Endothelial cell of umbilical vein (primary cell): ENCODE measurements around the gene ISY1. TPM values are rescaled to one million over a fixed set of nuclear protein-coding genes. Genes with fewer than 3 reads are reported as not detected.

ENCODE experiments used
- BruUV-seq: library from RNA; stranded (reverse); fragments of 400-500 nt; replicated peaks from 2 replicates; lab custom pipeline; 2021; lab: Mats Ljungman, UMichigan
- CTCF ChIA-PET: fragments of 300-600, 350-600 bp; sonication (Branson Sonifier 250); formaldehyde crosslinking; loops from one replicate; lab custom pipeline; 2021; ENCODE audit warnings: antibody characterized with exemption, inconsistent platforms; lab: Charles Lee
- POLR2A ChIA-PET: fragments of 300-600, 350-600 bp; sonication (Branson Sonifier 250); formaldehyde crosslinking; loops from one replicate; lab custom pipeline; 2021; ENCODE audit warnings: antibody characterized with exemption, inconsistent platforms; lab: Charles Lee
- DNase-seq: peaks from one replicate; pipeline ENCODE4 v3.0.0-alpha.2; 2011; ENCODE audit warnings: low read depth, low spot score
- FAIRE-seq: peaks from 2 replicates; lab custom pipeline; 2011; peaks lifted over from hg19 to GRCh38; lab: Jason Lieb, UNC
- H2AFZ ChIP-seq: 2 replicates; pipeline ENCODE4 v1.6.0; 2012; ENCODE audit warnings: low read depth, low read length, control low read depth, inconsistent platforms
- H3K27ac ChIP-seq: 2 replicates; pipeline ENCODE4 v1.5.1; 2011; ENCODE audit warnings: low read depth, mild to moderate bottlenecking, control low read depth, low read length, moderate library complexity; ENCODE audit not compliant: insufficient read depth
- H3K27me3 ChIP-seq, 2 experiments: 2 replicates each; pipeline versions ENCODE4 v1.6.0 to v1.6.1; 2011; ENCODE audit warnings: low read length in 2 of 2, mixed read lengths in 1 of 2; ENCODE audit not compliant: control insufficient read depth in 2 of 2, insufficient read depth in 2 of 2
- H3K36me3 ChIP-seq, 2 experiments: 2 replicates in 1 of 2; 3 replicates in 1 of 2; pipeline ENCODE4 v1.5.1; 2011; ENCODE audit warnings: low read length in 2 of 2, mild to moderate bottlenecking in 1 of 2, moderate library complexity in 1 of 2; ENCODE audit not compliant: control insufficient read depth in 2 of 2, insufficient read depth in 2 of 2; ENCODE audit errors: extremely low read depth in 1 of 2
- H3K4me1 ChIP-seq: 3 replicates; pipeline ENCODE4 v1.5.1; 2011; ENCODE audit warnings: mild to moderate bottlenecking, low read length; ENCODE audit not compliant: control insufficient read depth, insufficient read depth; ENCODE audit errors: extremely low read depth
- H3K4me2 ChIP-seq: 2 replicates; pipeline ENCODE4 v1.6.1; 2011; ENCODE audit warnings: low read length, control low read depth, mixed read lengths; ENCODE audit not compliant: insufficient read depth
- H3K4me3 ChIP-seq, 3 experiments: fragments of 200-600 bp in 1 of 3; sonication (generic), shearing (Covaris generic) in 1 of 3; replicated peaks in 1 of 3; 2 replicates each; pipeline ENCODE4 v1.5.1; 2011 to 2016; ENCODE audit warnings: control low read depth in 3 of 3, low read length in 3 of 3, mild to moderate bottlenecking in 2 of 3, inconsistent platforms in 1 of 3, low read depth in 1 of 3, moderate library complexity in 1 of 3; ENCODE audit not compliant: insufficient read depth in 1 of 3
- H3K79me2 ChIP-seq: 2 replicates; pipeline ENCODE4 v1.6.0; 2012; ENCODE audit warnings: low read length, inconsistent platforms; ENCODE audit not compliant: control insufficient read depth, insufficient read depth
- H3K9ac ChIP-seq: replicated peaks from 2 replicates; pipeline ENCODE3; 2011; ENCODE audit warnings: low read length, control low read depth; ENCODE audit not compliant: insufficient read depth; ENCODE audit errors: extremely low read depth
- H3K9me1 ChIP-seq: replicated peaks from 3 replicates; pipeline ENCODE4 v1.6.0; 2011; ENCODE audit warnings: mild to moderate bottlenecking, low read length; ENCODE audit not compliant: control insufficient read depth, insufficient read depth; ENCODE audit errors: extremely low read depth
- H3K9me3 ChIP-seq: replicated peaks from 2 replicates; pipeline ENCODE4 v1.5.1; 2012; ENCODE audit warnings: low read length, inconsistent platforms; ENCODE audit not compliant: control insufficient read depth, insufficient read depth
- H4K20me1 ChIP-seq: replicated peaks from 2 replicates; pipeline ENCODE3; 2011; ENCODE audit warnings: mild to moderate bottlenecking, low read length; ENCODE audit not compliant: control insufficient read depth, insufficient read depth; ENCODE audit errors: extremely low read depth
- CTCF ChIP-seq, 2 donors: IDR thresholded peaks; 1 replicate in 1 of 2; 2 replicates in 1 of 2; pipeline ENCODE4 v1.5.1; 2011; ENCODE audit warnings: low read length in 2 of 2, mild to moderate bottlenecking in 2 of 2, moderate library complexity in 2 of 2, control low read depth in 1 of 2, inconsistent platforms in 1 of 2, low read depth in 1 of 2; ENCODE audit not compliant: insufficient read depth in 1 of 2; ENCODE audit errors: extremely low read depth in 1 of 2
- EZH2 ChIP-seq: IDR thresholded peaks from 2 replicates; pipeline ENCODE4 v1.6.1; 2012; ENCODE audit warnings: borderline replicate concordance, low read depth, mild to moderate bottlenecking, moderate library complexity, low read length, inconsistent platforms; ENCODE audit not compliant: severe bottlenecking
- FOS ChIP-seq: IDR thresholded peaks from 2 replicates; pipeline ENCODE4 v1.6.1; 2011; ENCODE audit warnings: mild to moderate bottlenecking, low read length, moderate library complexity, borderline replicate concordance; ENCODE audit not compliant: insufficient read depth
- MAX ChIP-seq: IDR thresholded peaks from 2 replicates; pipeline ENCODE4 v1.6.1; 2011; ENCODE audit not compliant: insufficient read depth, insufficient read length
- MYC ChIP-seq: IDR thresholded peaks from one replicate; pipeline ENCODE4 v1.6.1; 2011; ENCODE audit warnings: mild to moderate bottlenecking, low read depth, low read length
- POLR2A ChIP-seq: IDR thresholded peaks from 2 replicates; pipeline ENCODE4 v1.6.1; 2012; ENCODE audit warnings: low read depth, mild to moderate bottlenecking, control low read depth, low read length
- dilution Hi-C: fragments of 300-500 bp; cut with MboI; formaldehyde crosslinking; loops from one replicate; pipeline ENCODE4 v1.15.0; 2019; ENCODE audit warnings: low sequenced_read_pairs; ENCODE audit not compliant: extremely low pct_ligation_motif_present
- intact Hi-C: fragments of 100-400 bp; cut with micrococcal nuclease; formaldehyde crosslinking; loops from one replicate; pipeline ENCODE4 v1.10.0; 2022
- polyA plus RNA-seq, 4 experiments: library from polyadenylated mRNA; depleted of rRNA in 3 of 4; stranded (reverse) in 3 of 4; unstranded in 1 of 4; fragments of >200 nt; gene quantifications; 2 replicates each; pipeline versions ENCODE4 v1.2.1 to v1.2.3, GENCODE V29; 2011 to 2012; ENCODE audit warnings: missing spikeins in 1 of 4
- total RNA-seq: library from RNA; stranded (reverse); gene quantifications from 2 replicates; pipeline ENCODE4 v1.2.3, GENCODE V29; 2021

Gene ISY1
- total and polyA plus RNA-seq, 2 donors (not counting 3 experiments of a cell fraction or from before 2014, with no cell fraction given): 50.7 to 59.4 TPM

GRCh38 chr3:129184396-129184657 lies 23.5 kb upstream of the ISY1 start:
- TSS peak; percentile 88 for BruUV-seq
- Histone ChIP-seq H3K79me2 (peaks cover 49% of the 10 kb centered on the region), H3K4me3 (peak overlapping the region; percentile 82 to 90 (median 87)), H3K27ac (peak overlapping the region; percentile 87), H3K4me2 (peak overlapping the region; percentile 90), H3K4me1 (peaks cover 31% of the 10 kb centered on the region), H3K9me3 (no peaks in the 10 kb centered on the region), H3K36me3 (no peaks in the 10 kb centered on the region), H3K9ac (peak overlapping the region; percentile 99), H4K20me1 (peaks cover 7% of the 10 kb centered on the region), H3K27me3 (no peaks in the 10 kb centered on the region), H3K9me1 (no peaks in the 10 kb centered on the region), H2AFZ (peak overlapping the region; percentile 54)
- TF ChIP-seq EZH2 (no peak), MYC (no peak), POLR2A (no peak), FOS (no peak), MAX (no peak), CTCF (IDR thresholded peaks at IDR 0.05; ENCODE audit: extremely low read depth in 1 of 2, insufficient read depth in 1 of 2, low read depth in 1 of 2, low read length in 2 of 2) (no peak)
- no peak for FAIRE-seq
- POLR2A ChIA-PET: interaction anchor here (0.6 to 1.2 kb wide), 2 partner anchors 30 to 63 kb away, joined by 4 to 9 read pairs; partner anchors contain the start of gene RAB43
- CTCF ChIA-PET: interaction anchor here (0.5 to 3.8 kb wide), 3 partner anchors 23 to 61 kb away, joined by 3 to 32 read pairs (median 5); partner anchors contain the start of gene ISY1
- intact Hi-C loops (loop anchor here (5.0 kb wide), 1 partner anchor 133 kb away; a partner anchor contains a TSS), dilution Hi-C loops (no loop called here)
- no peak for DNase-seq
